ENCODE measurements around the gene S100G. TPM values are rescaled to one million over a fixed set of nuclear protein-coding genes. Genes with fewer than 3 reads are reported as not detected.

The S100G gene
- total and polyA plus RNA-seq, 8 donors: not detected

DNA sequence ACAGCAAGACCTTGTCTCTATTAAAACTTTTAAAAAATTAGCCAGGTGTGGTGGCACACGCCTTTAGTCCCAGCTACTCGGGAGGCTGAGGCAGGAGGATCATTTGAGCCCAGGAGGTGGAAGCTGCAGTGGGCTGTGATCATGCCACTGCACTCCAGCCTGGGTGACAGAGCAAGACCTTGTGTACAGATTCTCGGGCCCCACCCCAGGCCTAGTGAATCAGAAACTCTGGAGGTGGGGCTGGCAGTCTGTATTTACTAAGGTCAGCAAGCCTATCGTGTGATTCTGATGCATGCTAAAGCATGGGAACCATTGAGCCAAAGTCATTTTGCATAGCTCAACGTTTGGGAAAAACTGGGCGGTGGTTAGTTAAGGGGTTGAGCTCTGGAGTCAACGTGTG, 3.5 kb downstream of the S100G start:
- intact Hi-C loops (cut with DNase I; ENCODE audit: low total_unique reads): no loop called here
- H3K36me3 ChIP-seq: no peaks in the 10 kb centered on the region
- 63 to 97% (median 69%) methylated on average over 5 to 7 of the region's 7 CpGs for WGBS, 5 donors
- TF ChIP-seq CTCF (IDR thresholded peaks at IDR 0.05) (no peak), EP300 (IDR thresholded peaks at IDR 0.05) (no peak), POLR2A (IDR thresholded peaks at IDR 0.05) (no peak), POLR2AphosphoS5 (IDR thresholded peaks at IDR 0.05) (no peak)
- H3K27ac ChIP-seq: no peak overlapping the region
- no peak overlapping the region for H3K4me3 ChIP-seq
- peak in 1 of 2 donors; percentile 28 for DNase-seq
- no peaks in the 10 kb centered on the region for H3K9me3 ChIP-seq
- H3K27me3 ChIP-seq: no peaks in the 10 kb centered on the region
- no peaks in the 10 kb centered on the region for H3K4me1 ChIP-seq

DNA sequence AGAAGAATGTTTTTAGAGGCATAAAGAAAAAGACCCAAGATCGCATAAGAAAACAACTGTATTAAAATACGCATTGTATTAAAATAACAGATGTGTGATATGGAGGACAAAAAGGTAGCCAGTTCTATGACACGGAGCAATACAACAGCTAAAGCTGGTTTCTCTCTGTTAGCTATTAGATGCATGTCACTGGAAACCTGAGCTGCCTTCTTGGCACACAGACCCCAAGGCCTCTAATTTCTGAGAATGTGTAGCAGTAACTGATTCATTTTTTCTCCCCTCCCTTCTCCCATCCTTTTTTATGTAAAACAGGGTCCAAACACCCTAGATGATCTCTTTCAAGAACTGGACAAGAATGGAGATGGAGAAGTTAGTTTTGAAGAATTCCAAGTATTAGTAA, 4.1 kb downstream of the S100G start:
- 58 to 79% (median 73%) methylated on average over 3 of the region's 3 CpGs for WGBS, 5 donors
- no peaks in the 10 kb centered on the region for H3K36me3 ChIP-seq

DNA sequence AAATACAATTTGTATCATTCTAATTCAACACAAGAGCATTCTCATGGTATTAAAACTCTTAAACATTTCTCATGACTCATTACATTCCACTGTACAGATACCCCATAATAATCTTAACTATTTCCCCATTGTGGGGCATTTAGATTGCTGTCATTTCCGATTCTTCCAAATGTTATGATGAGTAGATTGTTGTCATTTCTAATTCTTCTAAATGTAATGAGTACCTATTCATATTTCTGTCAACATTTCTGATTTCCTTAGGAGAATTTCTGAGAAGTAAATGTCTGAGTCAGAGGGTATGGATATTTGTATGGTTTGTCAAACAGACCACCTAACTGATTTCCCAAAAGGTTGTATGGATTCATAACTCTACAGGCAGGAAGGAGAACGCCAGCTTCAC, 8.3 kb downstream of the S100G start:
- Histone ChIP-seq H3K27me3 (no peaks in the 10 kb centered on the region), H3K4me3 (no peak overlapping the region), H3K4me1 (peaks cover 0 to 5% (median 0%) of the 10 kb centered on the region in 4 donors), H3K27ac (no peak overlapping the region), H3K9me3 (no peaks in the 10 kb centered on the region), H3K36me3 (no peaks in the 10 kb centered on the region)
- TF ChIP-seq POLR2AphosphoS5 (IDR thresholded peaks at IDR 0.05): no peak
- TF ChIP-seq POLR2A (IDR thresholded peaks at IDR 0.05): no peak
- TF ChIP-seq EP300 (IDR thresholded peaks at IDR 0.05): no peak
- TF ChIP-seq CTCF (IDR thresholded peaks at IDR 0.05): no peak
- WGBS, 5 donors: 88 to 99% (median 89%) methylated on average over 2 of the region's 2 CpGs
- no peak for DNase-seq
- intact Hi-C loops (cut with DNase I; ENCODE audit: low total_unique reads): no loop called here

More for the DNA sequence above, 4.1 kb downstream of the S100G start:
- TF ChIP-seq EP300 (IDR thresholded peaks at IDR 0.05): no peak
- Histone ChIP-seq H3K9me3 (no peaks in the 10 kb centered on the region), H3K27ac (no peak overlapping the region), H3K27me3 (no peaks in the 10 kb centered on the region), H3K4me3 (no peak overlapping the region), H3K4me1 (no peaks in the 10 kb centered on the region)
- intact Hi-C loops (cut with DNase I; ENCODE audit: low total_unique reads): no loop called here
- no peak for DNase-seq

- peaks cover 0 to 5% (median 0%) of the 10 kb centered on the region in 4 donors for H3K4me1 ChIP-seq
- WGBS, 5 donors: 70 to 93% (median 89%) methylated on average over 1 of the region's 1 CpG
- TF ChIP-seq POLR2AphosphoS5 (IDR thresholded peaks at IDR 0.05) (no peak), EP300 (IDR thresholded peaks at IDR 0.05) (no peak), CTCF (IDR thresholded peaks at IDR 0.05) (no peak), POLR2A (IDR thresholded peaks at IDR 0.05) (no peak)
- H3K27me3 ChIP-seq: no peaks in the 10 kb centered on the region
- no peaks in the 10 kb centered on the region for H3K9me3 ChIP-seq
- intact Hi-C loops (cut with DNase I; ENCODE audit: low total_unique reads): no loop called here
- H3K36me3 ChIP-seq: no peaks in the 10 kb centered on the region
- no peak overlapping the region for H3K27ac ChIP-seq
- H3K4me3 ChIP-seq: no peak overlapping the region
- no peak for DNase-seq
Measured at GRCh38 chrX:16659321-16659720, 9.4 kb downstream of the S100G start.

DNA sequence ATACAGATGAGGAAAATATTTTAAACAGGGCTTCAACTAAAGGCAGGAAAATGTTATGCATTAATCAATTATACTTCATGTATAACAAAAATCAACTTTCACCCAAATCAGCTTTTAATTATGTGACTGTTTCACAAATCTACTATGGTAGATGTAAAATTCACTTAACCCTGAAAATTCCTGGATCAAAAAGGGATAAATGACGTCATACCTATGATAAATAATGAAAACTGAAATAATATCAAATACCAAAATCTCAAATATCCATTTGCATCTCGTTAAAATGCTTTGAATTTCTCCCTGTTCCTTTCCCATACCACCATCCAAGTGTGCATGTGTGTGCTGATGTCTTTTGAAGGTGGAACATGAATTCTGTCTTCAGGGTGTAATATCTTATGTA, 11.5 kb downstream of the S100G start:
- WGBS, 5 donors: 59 to 89% (median 83%) methylated on average over 2 of the region's 2 CpGs

More for the DNA sequence above, 11.5 kb downstream of the S100G start:
- H3K4me1 ChIP-seq: peaks cover 0 to 5% (median 0%) of the 10 kb centered on the region in 4 donors
- H3K4me3 ChIP-seq: no peak overlapping the region
- H3K9me3 ChIP-seq: no peaks in the 10 kb centered on the region
- peaks cover 0 to 5% (median 3%) of the 10 kb centered on the region in 4 donors for H3K36me3 ChIP-seq
- TF ChIP-seq POLR2AphosphoS5 (IDR thresholded peaks at IDR 0.05) (no peak), POLR2A (IDR thresholded peaks at IDR 0.05) (no peak), EP300 (IDR thresholded peaks at IDR 0.05) (no peak), CTCF (IDR thresholded peaks at IDR 0.05) (no peak)
- intact Hi-C loops (cut with DNase I; ENCODE audit: low total_unique reads): loop anchor here (10.0 kb wide), 1 partner anchor 227 kb away; no protein-coding TSS in a partner anchor
- H3K27me3 ChIP-seq: no peaks in the 10 kb centered on the region
- H3K27ac ChIP-seq: no peak overlapping the region
- DNase-seq: no peak

All from stomach (tissue), 9 donors.